Endothelial cell (in vitro differentiated cells): ENCODE data around the gene CCNYL1. TPM values are rescaled to one million over a fixed set of nuclear protein-coding genes. Genes with fewer than 3 reads are reported as not detected.
"Not testable (repeated sequence)": the region's sequence is repeated elsewhere in the genome, so short reads cannot be mapped to it uniquely, and the experiment has no call there.

Experiments used
- DNase-seq: peaks from one replicate; pipeline ENCODE4 v3.0.0; 2021; ENCODE audit warnings: low spot score
- H3K27ac Mint-ChIP-seq: one replicate; pipeline ENCODE4 v1.8.0; 2021; ENCODE audit warnings: mixed read lengths, inconsistent platforms; ENCODE audit not compliant: unreplicated experiment
- H3K27me3 Mint-ChIP-seq: one replicate; pipeline ENCODE4 v1.8.0; 2021; ENCODE audit warnings: mild to moderate bottlenecking, moderate library complexity, mixed read lengths, inconsistent platforms; ENCODE audit not compliant: unreplicated experiment
- H3K36me3 Mint-ChIP-seq: one replicate; pipeline ENCODE4 v1.8.0; 2021; ENCODE audit warnings: mild to moderate bottlenecking, low read depth, mixed read lengths, inconsistent platforms; ENCODE audit not compliant: unreplicated experiment
- H3K4me1 Mint-ChIP-seq: one replicate; pipeline ENCODE4 v1.8.0; 2021; ENCODE audit warnings: mild to moderate bottlenecking, mixed read lengths, inconsistent platforms; ENCODE audit not compliant: unreplicated experiment
- H3K4me3 Mint-ChIP-seq: one replicate; pipeline ENCODE4 v1.8.0; 2021; ENCODE audit warnings: mild to moderate bottlenecking, mixed read lengths, inconsistent platforms; ENCODE audit not compliant: unreplicated experiment
- H3K9me3 Mint-ChIP-seq: one replicate; pipeline ENCODE4 v1.8.0; 2021; ENCODE audit warnings: mixed read lengths, inconsistent platforms; ENCODE audit not compliant: unreplicated experiment
- CTCF ChIP-seq: fragments of 200-600 bp; sonication (generic); IDR thresholded peaks from one replicate; pipeline ENCODE4 v1.5.0; 2021; ENCODE audit warnings: antibody characterized with exemption; ENCODE audit not compliant: unreplicated experiment
- total RNA-seq: library from RNA; stranded (reverse); fragmentation: NEBNext Ultra II Directional; extraction: Animal tissue kit (Norgen Biotek cat#: 25700); gene quantifications from one replicate; pipeline ENCODE4 v1.2.1, GENCODE V29; 2021; ENCODE audit not compliant: unreplicated experiment

CCNYL1 gene
- total RNA-seq, 1 donor from 2014 or later = 75.5 TPM

GRCh38 chr2:207750876-207751275, 39.4 kb downstream of the CCNYL1 start:
- H3K27ac Mint-ChIP-seq = no peak overlapping the region
- peaks cover 21% of the 10 kb centered on the region for H3K36me3 Mint-ChIP-seq

GRCh38 chr2:207753688-207754087, 42.2 kb downstream of the CCNYL1 start:
- DNase-seq, H3K9me3 Mint-ChIP-seq, H3K4me3 Mint-ChIP-seq, H3K4me1 Mint-ChIP-seq, H3K27me3 Mint-ChIP-seq: not testable (repeated sequence)
- Mint-ChIP-seq H3K36me3 (peaks cover 16% of the 10 kb centered on the region), H3K27ac (peak overlapping the region; percentile 9)

More at GRCh38 chr2:207750876-207751275, 39.4 kb downstream of the CCNYL1 start:
- Mint-ChIP-seq H3K27me3 (no peaks in the 10 kb centered on the region), H3K9me3 (no peaks in the 10 kb centered on the region), H3K4me1 (peaks cover 2% of the 10 kb centered on the region), H3K4me3 (peak overlapping the region; percentile 37)
- DNase-seq = no peak
- no peak for TF ChIP-seq CTCF

GRCh38 chr2:207754498-207755383, 43.3 kb downstream of the CCNYL1 start:
- peaks cover 6% of the 10 kb centered on the region for H3K4me1 Mint-ChIP-seq
- no peaks in the 10 kb centered on the region for H3K9me3 Mint-ChIP-seq
- no peak for DNase-seq
- no peak for TF ChIP-seq CTCF
- H3K27me3 Mint-ChIP-seq = no peaks in the 10 kb centered on the region
- no peak overlapping the region for H3K4me3 Mint-ChIP-seq
- peaks cover 13% of the 10 kb centered on the region for H3K36me3 Mint-ChIP-seq
- H3K27ac Mint-ChIP-seq = no peak overlapping the region

GRCh38 chr2:207758025-207758424, 46.6 kb downstream of the CCNYL1 start:
- no peak for DNase-seq
- Mint-ChIP-seq H3K4me1 (peaks cover 6% of the 10 kb centered on the region), H3K27ac (no peak overlapping the region), H3K9me3 (no peaks in the 10 kb centered on the region), H3K4me3 (no peak overlapping the region), H3K36me3 (peaks cover 8% of the 10 kb centered on the region), H3K27me3 (peaks cover 3% of the 10 kb centered on the region)
- no peak for TF ChIP-seq CTCF

GRCh38 chr2:207759890-207760289, 48.5 kb downstream of the CCNYL1 start:
- H3K4me1 Mint-ChIP-seq = peaks cover 10% of the 10 kb centered on the region
- no peak overlapping the region for H3K27ac Mint-ChIP-seq
- no peaks in the 10 kb centered on the region for H3K9me3 Mint-ChIP-seq
- DNase-seq = no peak
- TF ChIP-seq CTCF = no peak
- peaks cover 8% of the 10 kb centered on the region for H3K36me3 Mint-ChIP-seq
- H3K27me3 Mint-ChIP-seq = peaks cover 3% of the 10 kb centered on the region
- H3K4me3 Mint-ChIP-seq = peak overlapping the region; percentile 44
